Hepatocyte (in vitro differentiated cells): ENCODE results near the gene MAD1L1.

Experiments
- EZH2phosphoT487 ChIP-seq: fragments of 200-600 bp; sonication (generic); IDR thresholded peaks from one replicate; pipeline ENCODE4 v1.6.1; 2018; ENCODE audit warnings: antibody characterized with exemption, mild to moderate bottlenecking, low read depth, moderate library complexity; ENCODE audit not compliant: unreplicated experiment, severe bottlenecking
- TF ChIP-seq, protein P1 (sequence below): fragments of 200-600 bp; sonication (generic); IDR thresholded peaks from 2 replicates; pipeline ENCODE4 v1.5.1; 2016; ENCODE audit warnings: antibody characterized with exemption, mild to moderate bottlenecking; ENCODE audit not compliant: poor library complexity

DNA sequence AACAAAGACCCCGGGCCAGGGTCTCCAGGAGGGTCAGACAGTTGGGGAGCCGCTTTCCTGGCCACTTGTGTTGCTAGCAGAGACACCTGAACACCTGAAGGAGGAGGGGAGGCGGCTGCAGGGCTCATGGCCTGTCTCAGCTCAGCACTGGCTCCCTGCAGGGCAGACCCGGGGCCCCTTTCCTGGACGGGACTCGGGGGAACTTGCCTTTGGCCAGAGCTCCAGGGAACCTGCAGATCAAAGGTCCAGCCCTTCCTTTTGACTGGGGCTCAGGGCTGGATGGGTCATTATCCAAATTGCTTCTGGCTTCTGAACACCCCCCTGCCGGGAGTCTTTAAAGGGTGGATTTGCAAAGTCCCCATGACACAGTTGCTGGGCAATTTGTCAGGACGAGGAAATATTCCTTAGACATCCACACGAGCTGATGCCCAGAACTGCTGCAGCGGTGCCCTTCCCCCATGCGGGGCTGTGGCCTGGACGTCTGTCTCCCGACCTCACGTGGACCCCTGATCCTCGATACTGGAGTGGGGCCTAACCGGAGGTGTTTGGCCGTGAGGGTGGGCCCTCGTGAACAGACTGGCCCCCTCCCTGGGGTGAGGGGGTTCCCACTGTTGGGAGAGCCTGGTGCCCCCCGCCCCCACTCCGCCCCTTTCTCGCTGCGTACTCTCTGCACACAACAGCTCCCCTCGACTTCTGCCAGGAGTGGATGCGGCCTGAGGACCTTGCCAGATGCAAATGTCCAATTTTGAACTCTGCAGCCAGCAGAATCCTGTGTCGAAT, 368.4 kb downstream of the MAD1L1 start:
- TF ChIP-seq, protein P1, sequence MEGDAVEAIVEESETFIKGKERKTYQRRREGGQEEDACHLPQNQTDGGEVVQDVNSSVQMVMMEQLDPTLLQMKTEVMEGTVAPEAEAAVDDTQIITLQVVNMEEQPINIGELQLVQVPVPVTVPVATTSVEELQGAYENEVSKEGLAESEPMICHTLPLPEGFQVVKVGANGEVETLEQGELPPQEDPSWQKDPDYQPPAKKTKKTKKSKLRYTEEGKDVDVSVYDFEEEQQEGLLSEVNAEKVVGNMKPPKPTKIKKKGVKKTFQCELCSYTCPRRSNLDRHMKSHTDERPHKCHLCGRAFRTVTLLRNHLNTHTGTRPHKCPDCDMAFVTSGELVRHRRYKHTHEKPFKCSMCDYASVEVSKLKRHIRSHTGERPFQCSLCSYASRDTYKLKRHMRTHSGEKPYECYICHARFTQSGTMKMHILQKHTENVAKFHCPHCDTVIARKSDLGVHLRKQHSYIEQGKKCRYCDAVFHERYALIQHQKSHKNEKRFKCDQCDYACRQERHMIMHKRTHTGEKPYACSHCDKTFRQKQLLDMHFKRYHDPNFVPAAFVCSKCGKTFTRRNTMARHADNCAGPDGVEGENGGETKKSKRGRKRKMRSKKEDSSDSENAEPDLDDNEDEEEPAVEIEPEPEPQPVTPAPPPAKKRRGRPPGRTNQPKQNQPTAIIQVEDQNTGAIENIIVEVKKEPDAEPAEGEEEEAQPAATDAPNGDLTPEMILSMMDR = no peak
- TF ChIP-seq EZH2phosphoT487 = no peak
